Endothelial cell of hepatic sinusoid (primary cell): ENCODE results near the gene OR10G7.

Experiments
- in situ Hi-C: cut with HindIII; loops from 2 replicates; pipeline ENCODE4 v1.10.0; 2017; ENCODE audit warnings: low sequenced_read_pairs

OR10G7 gene, protein sequence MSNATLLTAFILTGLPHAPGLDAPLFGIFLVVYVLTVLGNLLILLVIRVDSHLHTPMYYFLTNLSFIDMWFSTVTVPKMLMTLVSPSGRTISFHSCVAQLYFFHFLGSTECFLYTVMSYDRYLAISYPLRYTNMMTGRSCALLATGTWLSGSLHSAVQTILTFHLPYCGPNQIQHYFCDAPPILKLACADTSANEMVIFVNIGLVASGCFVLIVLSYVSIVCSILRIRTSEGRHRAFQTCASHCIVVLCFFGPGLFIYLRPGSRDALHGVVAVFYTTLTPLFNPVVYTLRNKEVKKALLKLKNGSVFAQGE

DNA sequence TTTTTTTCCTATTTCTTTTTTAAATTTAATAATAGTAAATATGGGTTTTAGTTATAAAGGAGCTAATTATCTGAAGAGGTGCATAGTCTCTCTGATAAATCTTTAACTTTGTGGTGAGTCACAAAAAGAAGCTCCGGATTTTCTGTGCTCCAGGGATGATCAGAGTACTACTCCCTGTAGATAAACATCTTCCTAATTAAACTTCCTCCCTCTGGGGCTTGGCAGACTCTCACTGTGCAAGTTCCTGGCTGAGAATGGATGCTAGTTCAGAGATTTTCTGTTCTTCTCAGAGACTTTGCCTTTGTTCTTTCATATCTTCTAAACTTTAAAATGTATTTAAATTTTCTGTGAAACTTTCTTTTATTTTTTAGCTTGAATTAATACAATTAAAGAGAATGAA, at the start of gene OR10G7:
OR10G7 (minus strand) TSS at position 72 of the 400 bp plus-strand sequence. CDS start 2,324 bp downstream, outside the sequence.
- in situ Hi-C loops: no loop called here

DNA sequence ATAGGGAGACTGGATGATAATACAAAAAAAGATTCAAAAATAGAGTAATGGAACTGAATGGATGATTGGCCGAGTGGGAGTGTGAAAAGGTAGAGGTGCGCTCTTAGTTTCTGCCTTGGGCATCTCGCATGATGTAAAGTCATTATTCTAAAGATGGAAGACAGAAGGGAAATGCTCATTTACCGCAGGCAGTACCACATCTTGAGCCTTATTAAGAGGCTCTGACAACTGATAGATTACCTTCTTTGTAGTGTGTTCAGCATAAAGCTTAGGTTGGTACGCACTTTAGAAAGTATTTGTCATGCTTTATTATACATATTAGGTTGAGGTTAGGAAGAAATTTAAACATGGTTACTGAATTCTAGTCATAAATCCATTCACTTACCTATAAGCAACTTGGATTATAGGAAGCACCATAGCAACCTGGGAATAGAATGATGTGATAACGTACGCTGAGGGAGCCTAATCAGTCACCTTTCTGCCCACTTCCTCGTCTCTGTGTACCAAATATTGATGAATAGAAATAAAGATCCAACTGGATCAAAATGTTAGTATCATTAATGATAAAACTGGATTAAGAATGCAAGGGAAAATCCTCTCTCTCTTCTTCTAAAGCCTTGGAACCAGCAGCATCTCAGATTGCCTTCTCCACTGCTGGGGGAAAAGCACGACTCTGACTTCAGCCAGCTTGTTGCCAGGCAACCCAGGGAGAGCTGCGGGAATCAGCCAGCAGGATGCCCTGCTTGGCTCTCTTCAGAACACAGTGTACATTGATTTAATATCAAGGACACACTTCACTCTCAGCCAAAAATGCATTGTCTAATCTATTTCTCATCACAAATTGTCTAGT, 45.1 kb upstream of the OR10G7 start:
- in situ Hi-C loops: no loop called here

DNA sequence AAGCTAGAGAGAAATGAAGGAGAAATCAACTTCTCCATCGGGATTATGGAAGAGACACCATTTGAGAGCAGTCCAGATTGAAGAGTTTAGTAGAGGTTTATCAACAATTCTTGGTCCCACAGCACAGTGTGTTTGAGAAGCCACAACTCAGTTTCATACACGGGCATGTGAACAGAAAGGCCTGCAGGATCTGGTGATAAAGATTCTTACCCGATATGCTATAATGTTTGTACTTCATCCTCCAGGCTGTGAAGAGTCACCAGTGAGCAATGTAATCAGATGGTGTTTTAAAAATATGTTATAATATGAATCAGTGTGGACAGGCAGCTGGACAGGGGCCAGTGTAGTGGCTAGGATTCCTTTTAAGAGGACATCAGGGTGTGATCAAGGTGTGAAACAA, 44.5 kb upstream of the OR10G7 start:
- in situ Hi-C loops: no loop called here

DNA sequence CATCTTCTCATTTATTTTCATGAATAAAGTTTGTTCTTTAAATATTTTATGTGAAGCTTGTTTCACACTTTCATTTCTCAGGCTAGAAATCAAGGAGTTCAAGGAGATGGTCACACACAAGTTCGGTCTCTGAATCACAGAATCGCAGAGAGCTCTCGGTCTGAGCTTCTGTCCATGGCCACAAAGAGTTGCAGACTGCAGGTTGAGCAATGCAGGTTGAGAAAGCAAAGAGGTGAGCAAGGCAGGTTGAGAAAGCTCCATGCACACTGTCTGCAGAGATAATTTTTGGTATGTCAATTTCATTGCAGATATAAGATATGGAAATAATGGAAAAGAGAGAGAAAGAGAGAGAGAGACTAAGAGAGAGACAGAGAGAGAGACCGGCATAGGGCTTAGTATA, 41.2 kb upstream of the OR10G7 start:
- in situ Hi-C loops: no loop called here

DNA sequence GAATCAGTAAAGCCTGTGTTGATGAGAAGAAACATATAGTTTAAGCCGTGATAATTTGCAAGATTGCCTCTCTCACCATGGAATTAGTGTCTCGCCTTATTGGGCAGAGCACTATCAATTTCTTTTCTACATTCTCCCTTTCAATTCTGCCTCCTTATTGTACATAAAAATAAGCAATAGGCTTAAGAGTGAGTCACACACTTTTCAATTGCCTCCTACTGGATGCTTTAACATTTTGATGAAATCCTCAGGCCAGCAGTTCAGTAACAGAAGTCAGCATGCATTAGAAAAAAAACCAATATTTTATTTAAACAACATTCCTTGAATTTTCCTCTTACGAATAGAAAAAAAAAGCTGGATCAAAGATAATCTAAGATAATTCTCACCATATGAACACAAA, 40.4 kb upstream of the OR10G7 start:
- in situ Hi-C loops: no loop called here

DNA sequence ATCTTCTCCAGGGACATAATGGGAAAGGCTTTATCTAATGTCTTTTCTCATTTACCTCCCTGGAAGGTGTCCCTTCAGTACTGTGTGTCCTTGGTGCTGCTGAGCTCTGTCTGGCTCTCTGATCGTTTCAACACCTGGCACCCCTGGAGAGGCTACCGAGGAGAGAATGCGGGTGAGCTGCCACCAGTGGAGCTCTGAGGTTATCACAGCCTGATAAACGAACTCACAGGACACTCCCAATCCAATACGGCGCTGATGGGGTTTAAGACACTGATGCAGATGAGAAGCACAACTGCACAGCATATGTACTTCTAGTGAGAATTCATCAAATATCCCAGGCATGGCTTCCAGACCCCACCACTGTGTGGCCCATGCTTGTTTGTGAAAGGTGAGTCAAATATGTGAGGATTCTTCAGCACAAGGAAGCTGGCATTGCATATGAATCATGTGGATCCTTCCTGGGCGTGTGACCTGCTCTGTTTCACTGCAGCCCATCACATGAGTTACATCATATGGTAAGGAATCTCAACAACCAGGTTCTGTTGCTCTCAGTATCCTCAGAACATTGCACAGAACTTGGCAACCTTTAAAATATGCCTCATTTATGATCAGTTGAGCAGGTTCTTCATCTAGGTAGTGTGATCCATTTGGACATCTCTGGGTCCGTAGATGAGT, 39.3 kb upstream of the OR10G7 start:
- in situ Hi-C loops: no loop called here

DNA sequence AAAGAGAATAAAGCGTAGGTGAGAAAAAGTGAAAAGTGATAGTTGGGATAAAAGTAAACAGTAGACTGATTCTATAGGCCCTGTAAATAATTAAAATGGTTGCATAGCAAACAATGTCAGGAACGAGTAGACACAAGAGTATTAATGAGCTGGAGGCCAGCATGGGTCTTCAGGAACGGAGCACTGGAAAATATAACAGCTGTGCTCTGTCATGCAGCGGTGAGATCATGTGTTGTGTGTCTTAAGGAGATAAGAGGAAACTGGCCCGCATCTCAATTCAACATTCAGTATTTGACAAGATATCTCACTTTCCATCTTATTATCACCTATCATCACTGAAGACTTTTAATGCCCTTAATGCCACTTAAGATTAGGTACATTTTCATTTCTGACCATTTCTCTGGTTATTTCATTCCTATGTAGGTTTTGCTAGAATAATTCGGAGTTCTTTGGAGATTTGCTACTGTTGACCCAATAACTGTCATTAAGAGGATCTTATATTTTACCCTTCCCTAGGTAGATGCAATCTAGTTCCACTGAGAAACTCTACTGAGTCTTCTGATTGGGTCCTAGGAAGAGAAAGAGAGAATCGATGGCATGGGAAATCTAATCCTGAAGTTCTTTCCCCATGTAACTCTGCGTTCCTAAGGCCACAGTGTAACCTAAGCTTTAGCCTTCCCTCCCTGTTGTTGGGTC, 38.7 kb upstream of the OR10G7 start:
- in situ Hi-C loops: no loop called here

DNA sequence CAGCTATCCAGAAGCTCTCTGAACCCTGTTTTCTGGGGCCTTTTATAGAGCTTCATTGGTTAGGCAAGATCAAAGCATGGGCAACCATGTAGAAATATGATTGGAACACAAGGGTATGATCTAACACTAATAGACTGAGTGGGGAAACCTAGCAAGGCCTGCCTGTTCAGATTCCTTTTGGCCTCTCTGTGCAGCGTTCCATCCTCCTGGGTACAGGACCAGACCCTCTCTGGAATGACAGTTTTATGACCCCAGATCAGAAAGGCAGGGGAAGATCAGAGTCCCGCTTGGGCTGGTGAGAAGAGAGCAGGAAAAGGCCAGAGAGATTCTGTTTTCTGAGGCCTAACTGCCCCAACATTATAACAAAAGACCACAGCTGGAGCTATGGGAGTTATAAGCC, 37.5 kb upstream of the OR10G7 start:
- in situ Hi-C loops: no loop called here

DNA sequence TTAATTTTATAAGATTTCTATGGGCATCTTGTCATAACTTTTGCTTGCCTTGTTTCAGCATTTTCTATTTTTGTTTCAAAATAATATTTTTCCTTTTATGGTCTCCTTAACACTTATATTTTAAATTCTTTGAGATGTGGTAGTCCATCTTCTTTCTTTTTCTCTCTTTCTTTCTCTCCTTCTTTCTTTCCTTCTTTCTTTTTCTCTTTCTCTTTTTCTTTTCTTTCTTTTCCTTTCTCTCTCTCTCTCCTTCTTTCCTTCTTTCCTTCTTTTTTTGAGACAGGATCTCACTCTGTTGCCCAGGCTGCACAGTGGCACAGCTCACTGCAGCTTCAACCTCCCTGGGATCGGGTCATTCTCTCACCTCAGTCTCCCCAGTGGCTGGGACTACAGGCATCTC, 36.1 kb upstream of the OR10G7 start:
- in situ Hi-C loops: no loop called here

DNA sequence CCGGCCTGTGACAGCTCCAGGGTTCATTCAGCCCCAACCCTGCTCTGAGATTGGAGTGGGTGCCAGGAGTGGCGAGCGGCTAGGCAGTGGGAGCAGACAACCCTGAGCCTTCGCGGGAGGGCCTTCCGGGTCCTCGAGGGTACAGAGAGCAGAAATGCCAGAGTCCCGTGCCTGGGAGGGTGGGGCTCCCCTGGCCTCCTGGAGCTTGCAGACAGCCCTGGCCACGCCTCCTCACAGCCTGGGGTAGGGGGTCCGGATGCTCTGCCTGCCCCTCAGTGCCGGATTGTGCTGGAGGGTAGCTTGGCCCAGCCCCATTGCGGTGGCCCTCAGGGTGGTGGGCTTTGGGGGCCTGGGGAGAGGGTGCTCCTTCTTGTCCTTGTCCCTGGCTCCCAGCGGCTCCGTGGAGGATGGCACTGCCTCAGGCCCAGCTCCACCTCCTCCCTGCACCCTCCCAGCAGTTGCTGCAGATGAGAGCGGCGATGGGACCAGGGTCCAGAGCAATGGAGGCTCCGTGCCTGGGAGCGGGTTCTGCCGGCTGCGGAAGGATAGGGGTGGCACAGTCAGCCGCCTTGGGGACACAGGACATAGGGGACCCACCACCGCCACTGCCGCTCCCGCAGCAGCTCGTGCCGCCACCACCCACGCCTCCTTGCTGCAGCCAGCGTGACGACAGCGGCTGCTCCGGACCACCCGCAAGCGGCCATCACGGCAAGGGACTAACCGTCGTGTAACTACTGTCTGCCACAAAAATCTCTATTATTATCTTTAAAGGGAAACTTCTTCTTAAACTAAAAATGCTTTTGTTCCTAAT, 34.9 kb upstream of the OR10G7 start:
- in situ Hi-C loops: no loop called here

DNA sequence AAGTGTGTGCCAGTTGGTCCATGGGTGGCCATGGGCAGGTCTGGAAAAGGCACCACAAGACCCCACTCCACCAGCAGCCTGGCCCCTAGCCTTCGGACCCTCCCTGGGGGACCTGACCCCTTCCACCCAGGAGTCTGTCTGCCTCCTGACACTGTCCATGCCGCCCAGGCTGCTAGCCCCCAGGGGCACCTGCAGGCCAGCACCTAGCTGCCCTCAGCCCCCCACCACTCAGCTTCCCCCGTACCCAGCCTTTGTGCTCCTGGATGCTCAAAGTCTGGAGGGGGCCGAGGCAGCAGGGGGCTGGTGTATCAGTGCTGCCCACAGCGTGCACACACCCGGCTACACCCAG, 34.3 kb upstream of the OR10G7 start:
- in situ Hi-C loops: no loop called here

DNA sequence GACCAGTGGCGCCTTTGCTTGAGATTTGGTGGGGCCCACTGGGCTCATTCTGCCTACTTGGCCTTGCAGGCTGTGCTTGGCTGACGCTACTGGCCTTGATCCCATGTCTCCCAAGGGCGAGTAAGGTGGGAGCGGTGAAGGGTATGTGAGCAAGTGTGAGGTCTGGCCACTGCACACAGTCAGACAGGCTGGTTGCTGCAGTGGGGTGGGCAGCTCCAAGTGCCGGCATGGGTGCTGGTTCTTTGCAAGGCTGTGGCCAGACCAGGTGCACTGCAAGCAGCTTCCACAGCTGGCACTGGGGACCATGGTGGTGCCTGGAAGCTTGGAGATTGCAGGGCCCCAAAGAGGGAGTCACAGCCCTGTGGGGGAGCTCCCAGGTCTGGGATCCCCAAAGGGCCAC, 33.4 kb upstream of the OR10G7 start:
- in situ Hi-C loops: no loop called here

DNA sequence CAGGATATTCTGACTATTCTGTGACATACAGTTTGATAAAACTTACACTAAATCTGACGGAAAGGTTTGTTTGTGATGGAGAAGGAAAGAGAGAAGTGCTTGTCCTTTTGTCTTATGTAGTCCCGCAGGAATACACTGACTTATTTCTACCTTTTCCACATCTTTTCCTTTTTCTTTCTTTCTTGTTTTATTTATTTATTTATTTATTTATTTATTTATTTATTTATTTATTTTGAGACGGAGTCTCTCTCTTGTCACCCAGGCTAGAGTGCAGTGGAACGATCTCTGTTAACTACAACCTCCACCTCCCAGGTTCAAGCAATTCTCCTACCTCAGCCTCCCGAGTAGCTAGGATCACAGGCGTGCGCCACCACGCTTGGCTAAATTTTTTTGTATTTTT, 31.0 kb upstream of the OR10G7 start:
- in situ Hi-C loops: no loop called here

DNA sequence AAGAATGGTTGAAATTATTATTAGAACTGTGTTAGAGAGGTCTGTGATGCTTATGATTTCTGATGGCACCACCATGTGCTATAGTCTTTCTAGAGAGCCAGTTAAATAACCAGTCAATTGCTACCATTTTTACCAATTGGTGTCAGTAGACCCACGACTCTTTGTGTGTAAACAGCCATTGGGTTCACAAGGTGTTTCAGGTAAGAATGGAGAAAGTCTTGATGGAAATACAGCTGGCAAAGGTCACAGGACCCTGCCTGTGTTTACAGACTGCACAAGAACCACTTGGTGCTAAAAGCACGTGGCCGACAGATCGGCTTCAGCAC, 30.5 kb upstream of the OR10G7 start:
- in situ Hi-C loops: no loop called here

DNA sequence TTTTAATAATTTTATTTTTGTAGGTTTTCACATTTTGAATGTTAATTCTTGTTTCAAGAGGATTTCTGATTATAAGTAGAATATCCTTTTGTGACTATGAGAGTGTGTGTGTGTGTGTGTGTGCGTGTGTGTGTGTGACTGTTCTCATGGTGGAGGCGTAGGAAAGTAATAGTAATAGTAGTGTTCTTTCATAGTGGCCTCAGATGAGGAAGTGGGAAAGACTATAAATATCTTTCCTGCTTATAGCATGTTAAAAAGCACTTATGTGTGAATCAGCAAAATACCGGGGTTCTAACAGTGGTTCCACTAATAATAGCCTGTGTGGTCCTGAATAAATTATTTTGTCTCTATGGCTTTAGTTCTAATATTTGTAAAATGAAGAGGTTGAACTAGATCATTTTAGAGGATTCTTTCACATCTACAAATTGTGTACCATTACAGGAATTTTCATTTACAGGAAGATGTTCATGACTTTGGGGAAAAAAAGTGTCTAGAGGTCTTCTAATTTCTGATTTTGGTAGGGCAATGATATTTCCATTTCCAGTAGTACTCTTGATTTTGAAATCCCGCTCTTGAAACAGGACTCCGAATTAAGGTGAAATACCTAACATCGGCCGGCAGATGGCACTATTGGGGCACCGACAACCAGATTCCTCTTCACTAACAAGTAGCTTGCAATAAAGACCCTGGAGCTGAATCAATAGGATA, 29.9 kb upstream of the OR10G7 start:
- in situ Hi-C loops: no loop called here

DNA sequence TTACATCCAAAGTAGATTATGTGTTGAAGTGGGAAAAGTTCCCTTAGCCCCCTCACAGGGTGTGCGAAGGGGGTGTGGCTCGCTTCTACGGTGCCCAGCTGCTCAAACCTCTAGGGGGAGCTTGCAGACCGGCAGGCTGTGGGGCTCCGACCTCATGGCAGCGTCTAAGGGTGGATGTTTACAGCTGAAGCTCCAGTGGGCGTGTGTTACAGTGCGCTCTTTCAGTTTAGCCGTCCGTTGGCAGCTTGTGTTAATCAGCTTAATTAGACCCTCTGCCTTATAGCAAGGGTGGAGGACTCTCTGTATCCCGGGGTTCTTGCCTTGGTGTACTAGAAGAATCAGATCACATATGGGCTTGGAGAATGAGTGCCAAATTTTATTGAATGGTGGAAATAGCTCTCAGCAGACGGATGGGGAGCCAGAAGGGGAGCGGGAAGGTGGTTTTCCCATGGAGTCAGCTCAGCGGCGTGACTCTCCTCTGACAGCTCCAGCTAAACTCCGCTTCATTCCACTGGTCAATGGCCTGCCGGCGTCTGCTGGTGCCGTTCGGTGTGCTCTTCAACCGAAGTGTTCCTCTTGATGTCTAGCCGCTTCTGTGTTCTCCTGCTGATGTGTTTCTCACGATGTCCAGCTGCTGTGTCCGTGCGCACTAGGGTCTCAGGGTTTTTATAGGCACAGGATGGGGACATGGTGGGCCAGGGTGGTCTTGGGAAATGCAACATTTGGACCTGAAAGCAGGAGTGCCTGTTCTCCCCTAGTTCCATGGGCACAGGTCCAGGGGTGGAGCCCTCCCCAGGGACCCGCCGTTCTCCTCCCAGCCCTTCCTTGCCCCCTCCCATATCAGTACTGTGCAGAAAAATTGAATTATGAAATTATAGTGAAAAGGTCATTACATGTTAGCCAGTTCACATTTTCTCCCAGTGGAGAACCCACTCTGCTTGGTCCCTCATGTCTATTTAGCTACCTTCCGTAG, 28.6 kb upstream of the OR10G7 start:
- in situ Hi-C loops: no loop called here

DNA sequence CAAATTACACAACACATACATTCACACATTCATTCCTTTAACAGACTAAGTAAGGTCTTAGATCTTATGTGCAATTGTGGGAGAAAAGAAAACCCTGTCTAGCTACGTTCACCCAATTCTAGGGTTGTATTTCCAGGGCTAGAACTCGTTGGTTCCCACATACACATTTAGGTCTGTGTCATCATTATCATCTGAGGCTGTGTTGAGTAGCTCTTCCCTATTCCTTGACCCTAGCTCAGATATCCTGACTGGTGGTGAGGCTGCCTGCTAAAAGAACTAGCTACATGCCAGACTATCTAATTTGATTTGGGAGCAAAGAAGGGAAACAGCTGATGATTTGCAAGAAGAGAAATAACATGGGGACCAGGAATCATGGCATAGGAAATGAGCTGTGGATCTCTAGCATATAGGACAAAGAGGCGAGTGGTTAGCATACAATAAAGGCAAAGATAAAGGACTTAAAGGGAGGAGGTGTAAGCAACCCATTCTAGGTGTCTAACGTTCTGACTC, 27.5 kb upstream of the OR10G7 start:
- in situ Hi-C loops: no loop called here

DNA sequence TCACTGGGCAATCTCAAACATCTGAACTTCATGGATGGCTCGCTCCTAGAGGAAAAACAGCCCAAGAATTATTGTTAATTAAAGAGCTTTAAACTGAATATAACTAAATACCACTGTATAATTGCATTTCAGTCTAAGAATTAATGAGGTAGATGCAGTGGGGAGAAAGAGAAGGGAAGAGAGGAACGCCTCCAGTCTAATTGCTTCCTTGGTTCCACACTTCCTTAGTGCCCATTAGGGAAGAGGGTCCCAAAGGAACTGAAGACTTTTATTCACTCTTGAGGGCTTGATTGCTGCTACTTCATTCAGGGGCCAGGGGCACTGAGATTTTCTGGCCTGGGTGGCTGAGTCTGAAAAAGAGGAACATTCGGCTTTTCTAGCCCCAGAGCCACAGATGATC, 11.8 kb upstream of the OR10G7 start:
- in situ Hi-C loops: no loop called here

DNA sequence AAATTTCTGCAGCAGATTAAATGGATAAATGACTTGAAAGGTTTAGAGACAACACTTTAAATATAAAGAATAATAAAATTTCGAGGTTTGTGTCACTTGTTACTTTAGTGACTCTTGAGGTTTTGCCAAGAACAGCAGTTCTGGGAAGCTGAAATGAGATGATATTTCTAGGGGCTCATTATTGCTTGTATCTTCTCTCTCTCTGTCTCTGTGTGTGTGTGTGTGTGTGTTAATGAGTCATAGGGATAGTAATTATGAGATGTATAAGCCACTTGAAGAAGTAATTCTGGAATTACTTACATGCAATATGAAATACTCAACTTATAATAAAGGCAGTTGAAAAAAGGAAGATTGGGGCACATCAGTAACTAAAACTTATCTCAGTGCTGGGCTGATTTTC, 9.6 kb upstream of the OR10G7 start:
- in situ Hi-C loops: no loop called here
